Heart left ventricle (tissue), 13 donors: ENCODE results near the gene LRRC27.

Experiments used
- CTCF ChIP-seq, 12 donors: fragments of 200-600 bp; sonication (generic) in 4 of 12; IDR thresholded peaks; one replicate each; pipeline versions ENCODE4 v1.5.0 to v1.8.0; 2018 to 2022; ENCODE audit warnings: antibody characterized with exemption in 12 of 12, mild to moderate bottlenecking in 5 of 12
- POLR2A ChIP-seq, 2 donors: fragments of 450-650 bp; IDR thresholded peaks; one replicate each; pipeline ENCODE4 v1.6.1; 2017; ENCODE audit warnings: antibody characterized with exemption in 2 of 2, mild to moderate bottlenecking in 2 of 2, moderate library complexity in 2 of 2
- donor health status: ischemic (EF 13 %, LVEDD 7.1; RV severe dilation, severe dysfunction).
- donor health status: DM: no; HTN: yes; CAD: no.
- donor health status: DM: no; HTN: no; CAD: no.
- donor health status: ischemic (EF 25% LVEDD 6.9; RV normal size, moderate dysfunction).
- donor health status: ischemic (EF 25% LVEDD 5.7; RV mildly dilated, moderate dysfunction).
- donor health status: ischemic (EF 35%, LVEDD 5.7; RV mildly dilated, moderate dysfunction).
- donor health status: nonischemic (EF 11% LVEDD 7.7; RV severe dilation, severe dysfunction).
- donor health status: DM: yes; HTN: yes; CAD: no.
- donor health status: PGD.
- donor health status: ischemic (EF 29% LVEDD 5.4; RV normal size, mild dysfunction).
- donor health status: nonischemic (EF 23%, LVEDD 6.1; RV moderate dilation, normal function).

- TF ChIP-seq CTCF (IDR thresholded peaks at IDR 0.05), result no peak
- peak in 1 of 2 donors; percentile 62 for TF ChIP-seq POLR2A (IDR thresholded peaks at IDR 0.05)
Measured at GRCh38 chr10:132395704-132396493, 63.9 kb downstream of the LRRC27 start.
